Measurements from ENCODE around the gene EYA2. TPM values are rescaled to one million over a fixed set of nuclear protein-coding genes. Genes with fewer than 3 reads are reported as not detected.

EYA2 gene
- total RNA-seq, 2 experiments from 2014 or later = not detected

DNA sequence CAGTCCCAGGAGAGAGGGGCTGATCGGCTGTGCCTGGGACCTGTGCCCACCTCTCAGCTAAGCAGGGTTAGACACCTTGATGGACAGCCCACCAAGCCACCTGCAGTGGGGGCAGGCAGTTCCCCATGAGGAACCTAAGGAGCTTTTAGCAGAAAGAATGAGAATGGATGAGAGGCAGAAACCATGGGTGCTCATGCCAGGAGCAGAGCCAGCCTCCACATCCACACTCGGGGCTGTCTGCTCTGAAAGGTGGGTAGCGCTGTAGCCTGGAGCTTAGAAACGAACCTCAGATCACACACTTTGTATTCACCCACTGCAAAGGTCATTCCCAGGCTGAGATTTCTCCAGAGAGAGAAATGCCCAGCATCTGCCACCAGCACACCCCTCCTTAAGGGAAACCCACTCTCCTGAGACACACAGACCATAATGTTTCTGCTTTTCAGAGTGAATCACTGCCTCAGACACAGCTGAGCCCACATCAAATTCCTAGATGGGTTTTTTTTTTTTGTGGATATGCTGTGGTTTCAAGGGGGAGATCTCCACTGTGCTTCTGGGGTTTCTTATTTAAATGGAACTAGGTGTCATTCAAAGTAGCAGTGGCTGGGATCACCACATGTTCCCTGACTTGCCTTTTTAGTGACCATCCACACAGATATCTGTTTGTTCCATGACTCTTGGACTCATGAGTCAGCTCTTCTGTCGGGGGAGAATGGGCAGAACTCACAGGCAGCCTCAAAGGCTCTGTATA is 218.9 kb downstream of the EYA2 start:
- Mint-ChIP-seq H3K27ac (no peak overlapping the region), H3K36me3 (ENCODE audit: low read depth) (no peaks in the 10 kb centered on the region), H3K27me3 (peaks cover 5% of the 10 kb centered on the region), H3K9me3 (no peaks in the 10 kb centered on the region), H3K4me3 (no peak overlapping the region), H3K4me1 (ENCODE audit: low read depth) (no peaks in the 10 kb centered on the region)
- ChIA-PET CTCF (interaction anchor here (0.7 kb wide), 1 partner anchor 275 kb away, joined by 3 read pairs; no protein-coding TSS in a partner anchor), POLR2A (interaction anchor here (0.6 kb wide), 1 partner anchor 74 kb away, joined by 3 read pairs; no protein-coding TSS in a partner anchor)
- TF ChIP-seq, protein P1, sequence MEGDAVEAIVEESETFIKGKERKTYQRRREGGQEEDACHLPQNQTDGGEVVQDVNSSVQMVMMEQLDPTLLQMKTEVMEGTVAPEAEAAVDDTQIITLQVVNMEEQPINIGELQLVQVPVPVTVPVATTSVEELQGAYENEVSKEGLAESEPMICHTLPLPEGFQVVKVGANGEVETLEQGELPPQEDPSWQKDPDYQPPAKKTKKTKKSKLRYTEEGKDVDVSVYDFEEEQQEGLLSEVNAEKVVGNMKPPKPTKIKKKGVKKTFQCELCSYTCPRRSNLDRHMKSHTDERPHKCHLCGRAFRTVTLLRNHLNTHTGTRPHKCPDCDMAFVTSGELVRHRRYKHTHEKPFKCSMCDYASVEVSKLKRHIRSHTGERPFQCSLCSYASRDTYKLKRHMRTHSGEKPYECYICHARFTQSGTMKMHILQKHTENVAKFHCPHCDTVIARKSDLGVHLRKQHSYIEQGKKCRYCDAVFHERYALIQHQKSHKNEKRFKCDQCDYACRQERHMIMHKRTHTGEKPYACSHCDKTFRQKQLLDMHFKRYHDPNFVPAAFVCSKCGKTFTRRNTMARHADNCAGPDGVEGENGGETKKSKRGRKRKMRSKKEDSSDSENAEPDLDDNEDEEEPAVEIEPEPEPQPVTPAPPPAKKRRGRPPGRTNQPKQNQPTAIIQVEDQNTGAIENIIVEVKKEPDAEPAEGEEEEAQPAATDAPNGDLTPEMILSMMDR (IDR thresholded peaks at IDR 0.05) = no peak
- DNase-seq (no peak), ATAC-seq (no peak)
- intact Hi-C loops (cut with micrococcal nuclease) = no loop called here

DNA sequence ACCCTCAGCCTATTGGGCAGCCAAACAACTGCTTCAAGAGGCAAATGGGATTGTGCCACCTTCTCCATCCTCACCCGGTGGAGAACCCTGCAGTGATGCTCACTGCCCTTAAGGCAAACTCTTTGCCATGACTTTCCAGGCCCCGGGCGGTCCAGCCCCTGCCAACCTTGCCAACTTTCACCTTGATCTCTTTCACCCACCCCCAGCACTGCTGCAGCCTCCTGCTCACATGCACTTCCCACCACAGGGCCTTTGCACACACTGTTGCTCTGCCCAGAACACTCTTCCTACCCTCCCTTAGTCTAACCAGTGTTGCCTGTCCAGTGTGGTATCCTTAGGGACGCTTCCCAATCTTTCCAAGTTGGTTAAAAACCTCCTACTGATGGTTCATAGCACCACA is 221.1 kb downstream of the EYA2 start:
- no peak for DNase-seq
- Mint-ChIP-seq H3K36me3 (ENCODE audit: low read depth) (no peaks in the 10 kb centered on the region), H3K4me3 (no peak overlapping the region), H3K9me3 (no peaks in the 10 kb centered on the region), H3K27me3 (peaks cover 11% of the 10 kb centered on the region), H3K27ac (no peak overlapping the region), H3K4me1 (ENCODE audit: low read depth) (no peaks in the 10 kb centered on the region)
- ChIA-PET CTCF (no interaction called here), POLR2A (no interaction called here)
- TF ChIP-seq, protein P1 (IDR thresholded peaks at IDR 0.05) = no peak
- no peak for ATAC-seq
- intact Hi-C loops (cut with micrococcal nuclease) = no loop called here

DNA sequence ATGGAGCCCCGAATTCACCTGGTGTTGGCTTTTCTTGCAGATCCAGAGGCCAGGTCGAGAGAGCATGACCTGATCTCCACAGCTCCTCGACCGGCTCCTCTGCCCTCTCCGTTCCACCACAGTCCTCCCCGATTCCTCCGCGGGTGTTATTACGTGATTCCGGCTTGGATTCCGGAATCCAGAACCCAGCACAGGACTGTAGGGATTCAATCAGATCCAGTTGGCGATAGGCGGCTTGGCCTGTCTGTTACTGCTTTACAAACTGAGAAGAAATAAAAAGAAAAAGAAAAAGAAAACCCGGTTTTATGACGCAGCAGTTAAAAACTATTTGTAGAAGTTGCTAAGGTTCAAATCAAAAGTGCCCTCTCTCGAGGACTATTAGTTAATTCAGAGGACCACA is 222.7 kb downstream of the EYA2 start:
- Mint-ChIP-seq H3K27me3 (peaks cover 12% of the 10 kb centered on the region), H3K4me1 (ENCODE audit: low read depth) (no peaks in the 10 kb centered on the region), H3K9me3 (no peaks in the 10 kb centered on the region), H3K36me3 (ENCODE audit: low read depth) (no peaks in the 10 kb centered on the region), H3K4me3 (no peak overlapping the region), H3K27ac (no peak overlapping the region)
- TF ChIP-seq, protein P1 (IDR thresholded peaks at IDR 0.05) = no peak
- intact Hi-C loops (cut with micrococcal nuclease) = no loop called here
- ATAC-seq = no peak
- ChIA-PET POLR2A (no interaction called here), CTCF (no interaction called here)
- no peak for DNase-seq

DNA sequence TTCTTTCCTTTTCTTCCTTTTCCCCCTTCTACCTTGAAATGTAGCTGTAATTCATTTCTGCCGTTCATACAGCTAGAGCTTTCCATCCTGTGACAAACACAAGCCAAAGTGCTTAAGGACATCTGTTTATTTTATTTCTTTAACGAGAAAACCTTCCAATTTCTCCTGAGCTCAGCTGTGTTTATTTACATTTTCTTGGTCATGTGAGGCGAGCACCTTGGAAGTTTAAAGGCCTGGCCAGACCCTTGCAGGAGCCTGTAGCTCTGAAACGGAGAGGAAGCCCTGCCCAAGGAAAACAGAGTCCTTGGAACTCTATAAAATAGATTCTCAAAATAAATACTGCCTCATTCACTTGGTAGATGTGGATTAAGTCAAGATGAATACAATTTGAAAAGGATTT is 223.1 kb downstream of the EYA2 start:
- Mint-ChIP-seq H3K4me1 (ENCODE audit: low read depth) (no peaks in the 10 kb centered on the region), H3K27me3 (peaks cover 12% of the 10 kb centered on the region), H3K36me3 (ENCODE audit: low read depth) (no peaks in the 10 kb centered on the region), H3K27ac (no peak overlapping the region), H3K9me3 (no peaks in the 10 kb centered on the region), H3K4me3 (no peak overlapping the region)
- CTCF ChIA-PET = no interaction called here
- intact Hi-C loops (cut with micrococcal nuclease) = no loop called here
- ATAC-seq (no peak), DNase-seq (no peak)
- POLR2A ChIA-PET = no interaction called here
- TF ChIP-seq, protein P1 (IDR thresholded peaks at IDR 0.05) = no peak

DNA sequence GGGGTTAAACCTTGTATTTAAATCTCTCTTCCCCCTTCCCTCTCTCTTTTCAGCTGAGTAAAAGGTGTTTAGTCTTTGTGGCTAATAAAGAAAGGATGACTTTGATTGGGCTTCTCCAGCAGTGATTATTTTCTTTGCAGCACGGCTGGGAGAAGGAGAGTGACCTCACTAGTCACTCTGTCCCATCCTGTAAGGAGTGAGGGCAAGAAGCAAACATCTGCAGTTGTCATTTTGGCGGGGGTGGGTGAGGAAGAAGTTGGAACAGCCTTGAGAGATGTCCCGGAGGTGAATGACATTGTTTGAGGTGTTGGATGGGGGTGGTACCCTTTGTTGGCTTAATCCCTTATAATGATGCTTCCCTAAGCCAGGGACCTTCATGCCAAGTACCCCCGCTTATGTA is 223.6 kb downstream of the EYA2 start:
- intact Hi-C loops (cut with micrococcal nuclease) = no loop called here
- H3K4me1 Mint-ChIP-seq (ENCODE audit: low read depth) = no peaks in the 10 kb centered on the region
- ATAC-seq (no peak), DNase-seq (no peak)
- POLR2A ChIA-PET = no interaction called here
- CTCF ChIA-PET = no interaction called here
- no peak overlapping the region for H3K4me3 Mint-ChIP-seq
- H3K9me3 Mint-ChIP-seq = no peaks in the 10 kb centered on the region
- TF ChIP-seq, protein P1 (IDR thresholded peaks at IDR 0.05) = no peak
- H3K27me3 Mint-ChIP-seq = peaks cover 12% of the 10 kb centered on the region
- no peaks in the 10 kb centered on the region for H3K36me3 Mint-ChIP-seq (ENCODE audit: low read depth)
- H3K27ac Mint-ChIP-seq = no peak overlapping the region
